ENCODE results near the gene COL28A1.

- TF ChIP-seq KLF17 (tag by site-specific recombination; IDR thresholded peaks at IDR 0.05): no peak
- no peak for TF ChIP-seq CTCF (tag by site-specific recombination; IDR thresholded peaks at IDR 0.05)
- no peak for TF ChIP-seq GLI4 (tag by site-specific recombination; IDR thresholded peaks at IDR 0.05)
- TF ChIP-seq HOXA7 (CRISPR knock-in tag; IDR thresholded peaks at IDR 0.05; ENCODE audit: borderline replicate concordance): no peak
- no peak for TF ChIP-seq KLF7 (tag by site-specific recombination; IDR thresholded peaks at IDR 0.05; ENCODE audit: borderline replicate concordance)
- no peak for TF ChIP-seq TCF7L2 (IDR thresholded peaks at IDR 0.05; ENCODE audit: borderline replicate concordance, low read depth, low read length)
- no peak for TF ChIP-seq HIC1 (tag by site-specific recombination; IDR thresholded peaks at IDR 0.05)
Observed at GRCh38 chr7:7438851-7439250, 96.8 kb downstream of the COL28A1 start.
